ENCODE measurements around the gene WDR62.

- TF ChIP-seq CTCF (IDR thresholded peaks at IDR 0.05) (peak in 4 of 6 experiments; percentile 23 to 50 (median 42)), POLR2A (IDR thresholded peaks at IDR 0.05) (no peak)
Observed at GRCh38 chr19:36060430-36060829, 5.7 kb downstream of the WDR62 start.

All from Peyer's patch (tissue), 4 donors.